HepG2 (cell line): ENCODE data around the gene CYBC1. TPM values are rescaled to one million over a fixed set of nuclear protein-coding genes. Genes with fewer than 3 reads are reported as not detected.

Experiments
- BORCS8-MEF2B ChIP-seq: sonication (generic); formaldehyde crosslinking; IDR thresholded peaks from 2 replicates; pipeline ENCODE4 v1.8.0; 2022; ENCODE audit warnings: mild to moderate bottlenecking, missing genetic modification reagents
- CSRNP1 ChIP-seq: sonication (generic); formaldehyde crosslinking; IDR thresholded peaks from 2 replicates; pipeline ENCODE4 v1.8.1; 2023; ENCODE audit warnings: mild to moderate bottlenecking, missing genetic modification reagents
- FIP1L1 ChIP-seq: fragments of 200-400 bp; formaldehyde crosslinking; IDR thresholded peaks from 2 replicates; pipeline ENCODE4 v1.6.1; 2018; ENCODE audit warnings: low read depth, mild to moderate bottlenecking, low read length, moderate library complexity, borderline replicate concordance; ENCODE audit not compliant: insufficient read depth
- FOXA3 ChIP-seq: IDR thresholded peaks from 2 replicates; pipeline ENCODE4 v1.6.1; 2016; ENCODE audit warnings: missing genetic modification reagents, missing compliant biosample characterization
- KDM5B ChIP-seq: sonication (generic); formaldehyde crosslinking; IDR thresholded peaks from 2 replicates; pipeline ENCODE4 v1.4.0; 2020; ENCODE audit warnings: missing genetic modification reagents, mild to moderate bottlenecking, borderline replicate concordance
- MAZ ChIP-seq, 2 experiments: sonication (generic) in 1 of 2; formaldehyde crosslinking in 1 of 2; IDR thresholded peaks; 2 replicates each; pipeline versions ENCODE4 v1.5.0 to v1.6.1; 2012 to 2020; ENCODE audit warnings: low read depth in 2 of 2, mild to moderate bottlenecking in 2 of 2, borderline replicate concordance in 1 of 2, improper control_type of control experiment in 1 of 2, low read length in 1 of 2, missing genetic modification reagents in 1 of 2, moderate library complexity in 1 of 2
- NFE2L2 ChIP-seq: fragments of 150-350 bp; IDR thresholded peaks from 2 replicates; pipeline ENCODE4 v1.6.1; 2014; ENCODE audit warnings: low read length
- NFRKB ChIP-seq: fragments of 450-650 bp; IDR thresholded peaks from 2 replicates; pipeline ENCODE4 v1.6.1; 2017
- PHF20 ChIP-seq: sonication (generic); formaldehyde crosslinking; IDR thresholded peaks from 2 replicates; pipeline ENCODE4 v1.5.0; 2020; ENCODE audit warnings: mild to moderate bottlenecking, missing genetic modification reagents
- REPIN1 ChIP-seq: sonication (generic); formaldehyde crosslinking; IDR thresholded peaks from 2 replicates; pipeline ENCODE4 v1.8.0; 2022; ENCODE audit warnings: missing genetic modification reagents, low read depth, mild to moderate bottlenecking, borderline replicate concordance
- SETDB1 ChIP-seq: sonication (generic); formaldehyde crosslinking; IDR thresholded peaks from 2 replicates; pipeline ENCODE4 v1.5.1; 2020; ENCODE audit warnings: missing genetic modification reagents, mild to moderate bottlenecking, borderline replicate concordance
- U2AF2 ChIP-seq: fragments of 200-400 bp; formaldehyde crosslinking; IDR thresholded peaks from 2 replicates; pipeline ENCODE4 v1.6.1; 2017; ENCODE audit warnings: low read depth, mild to moderate bottlenecking, low read length
- ZBED4 ChIP-seq: sonication (generic); formaldehyde crosslinking; IDR thresholded peaks from 2 replicates; pipeline ENCODE4 v1.4.0; 2020; ENCODE audit warnings: missing genetic modification reagents, borderline replicate concordance
- ZBTB1 ChIP-seq: sonication (generic); formaldehyde crosslinking; IDR thresholded peaks from 2 replicates; pipeline ENCODE4 v1.4.0; 2020; ENCODE audit warnings: missing genetic modification reagents, borderline replicate concordance
- ZNF232 ChIP-seq: sonication (generic); formaldehyde crosslinking; IDR thresholded peaks from 2 replicates; pipeline ENCODE4 v1.4.0; 2020; ENCODE audit warnings: missing genetic modification reagents, borderline replicate concordance
- ZNF264 ChIP-seq: sonication (generic); formaldehyde crosslinking; IDR thresholded peaks from 2 replicates; pipeline ENCODE4 v1.4.0; 2020; ENCODE audit warnings: missing genetic modification reagents
- ZNF280B ChIP-seq: sonication (generic); formaldehyde crosslinking; IDR thresholded peaks from 2 replicates; pipeline ENCODE4 v1.5.0; 2020; ENCODE audit warnings: missing genetic modification reagents, mild to moderate bottlenecking, borderline replicate concordance
- ZNF552 ChIP-seq: sonication (generic); formaldehyde crosslinking; IDR thresholded peaks from 2 replicates; pipeline ENCODE4 v1.9.0; 2022; ENCODE audit warnings: missing genetic modification reagents, mild to moderate bottlenecking, borderline replicate concordance
- ZNF772 ChIP-seq: sonication (generic); formaldehyde crosslinking; IDR thresholded peaks from 2 replicates; pipeline ENCODE4 v1.5.0; 2020; ENCODE audit warnings: mild to moderate bottlenecking, missing genetic modification reagents
- ZXDC ChIP-seq: sonication (generic); formaldehyde crosslinking; IDR thresholded peaks from 2 replicates; pipeline ENCODE4 v1.5.0; 2020; ENCODE audit warnings: mild to moderate bottlenecking, missing genetic modification reagents
- polyA plus RNA-seq, 8 experiments: library from polyadenylated mRNA; depleted of rRNA in 3 of 8; stranded (reverse) in 7 of 8; unstranded in 1 of 8; fragments of >200 nt; fragmentation: Illumina TruSeq in 4 of 8; extraction: Trizol in 4 of 8; gene quantifications; 2 replicates each; pipeline versions ENCODE4 v1.2.1 to v1.2.3, GENCODE V29; 2011 to 2016; ENCODE audit warnings: low read depth in 4 of 8, missing spikeins in 1 of 8, mixed read lengths in 1 of 8; ENCODE audit not compliant: insufficient read depth in 1 of 8
- total RNA-seq, 5 experiments: library from RNA; depleted of rRNA; stranded (reverse); fragments of >200 nt; fragmentation: Illumina TruSeq; extraction: Trizol; gene quantifications; 2 replicates each; pipeline ENCODE4 v1.2.3, GENCODE V29; 2016; ENCODE audit warnings: low read depth in 1 of 5

The CYBC1 gene
- total and polyA plus RNA-seq, 2 of the 13 experiments (the other 11 are each of a cell fraction or from before 2014, with no cell fraction given): 43.4 to 44.1 TPM

GRCh38 chr17:82458885-82459424 lies 8.4 kb upstream of the CYBC1 start (continued):
- TF ChIP-seq MAZ (IDR thresholded peaks at IDR 0.05; ENCODE audit: borderline replicate concordance, low read depth, low read length) (no peak), MAZ (CRISPR knock-in tag; IDR thresholded peaks at IDR 0.05; ENCODE audit: low read depth) (no peak; the same call in 1 of the 2 replicates), ZNF280B (CRISPR knock-in tag) (no peak), ZNF264 (no peak), NFE2L2 (no peak), ZBTB1 (CRISPR knock-in tag) (no peak), ZXDC (peak; percentile 59; the same call in 1 of the 2 replicates), CSRNP1 (CRISPR knock-in tag) (no peak), KDM5B (CRISPR knock-in tag) (no peak), SETDB1 (CRISPR knock-in tag) (no peak), BORCS8-MEF2B (CRISPR knock-in tag) (no peak; the same call in 1 of the 2 replicates), ZNF232 (CRISPR knock-in tag) (no peak), ZNF552 (CRISPR knock-in tag) (peak; percentile 12; the same call in 1 of the 2 replicates), FIP1L1 (no peak), ZNF772 (CRISPR knock-in tag) (peak; percentile 67; the same call in 1 of the 2 replicates), NFRKB (no peak), ZBED4 (CRISPR knock-in tag) (no peak), PHF20 (no peak), FOXA3 (CRISPR knock-in tag) (no peak), REPIN1 (CRISPR knock-in tag) (no peak), U2AF2 (0 out of 2 replicates have a peak, but pooled peaks have one; percentile 61)
